ENCODE data around the gene CCDC88A.

GRCh38 chr2:55338268-55338667 lies 81.4 kb downstream of the CCDC88A start:
- TF ChIP-seq, protein P1, sequence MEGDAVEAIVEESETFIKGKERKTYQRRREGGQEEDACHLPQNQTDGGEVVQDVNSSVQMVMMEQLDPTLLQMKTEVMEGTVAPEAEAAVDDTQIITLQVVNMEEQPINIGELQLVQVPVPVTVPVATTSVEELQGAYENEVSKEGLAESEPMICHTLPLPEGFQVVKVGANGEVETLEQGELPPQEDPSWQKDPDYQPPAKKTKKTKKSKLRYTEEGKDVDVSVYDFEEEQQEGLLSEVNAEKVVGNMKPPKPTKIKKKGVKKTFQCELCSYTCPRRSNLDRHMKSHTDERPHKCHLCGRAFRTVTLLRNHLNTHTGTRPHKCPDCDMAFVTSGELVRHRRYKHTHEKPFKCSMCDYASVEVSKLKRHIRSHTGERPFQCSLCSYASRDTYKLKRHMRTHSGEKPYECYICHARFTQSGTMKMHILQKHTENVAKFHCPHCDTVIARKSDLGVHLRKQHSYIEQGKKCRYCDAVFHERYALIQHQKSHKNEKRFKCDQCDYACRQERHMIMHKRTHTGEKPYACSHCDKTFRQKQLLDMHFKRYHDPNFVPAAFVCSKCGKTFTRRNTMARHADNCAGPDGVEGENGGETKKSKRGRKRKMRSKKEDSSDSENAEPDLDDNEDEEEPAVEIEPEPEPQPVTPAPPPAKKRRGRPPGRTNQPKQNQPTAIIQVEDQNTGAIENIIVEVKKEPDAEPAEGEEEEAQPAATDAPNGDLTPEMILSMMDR (conservative IDR thresholded peaks at IDR 0.05; ENCODE audit: low read length): no peak
- TF ChIP-seq EZH2phosphoT487 (IDR thresholded peaks at IDR 0.05; ENCODE audit: borderline replicate concordance, low read depth, low read length): no peak
